ENCODE results near the gene SDK1.

The SDK1 gene

DNA sequence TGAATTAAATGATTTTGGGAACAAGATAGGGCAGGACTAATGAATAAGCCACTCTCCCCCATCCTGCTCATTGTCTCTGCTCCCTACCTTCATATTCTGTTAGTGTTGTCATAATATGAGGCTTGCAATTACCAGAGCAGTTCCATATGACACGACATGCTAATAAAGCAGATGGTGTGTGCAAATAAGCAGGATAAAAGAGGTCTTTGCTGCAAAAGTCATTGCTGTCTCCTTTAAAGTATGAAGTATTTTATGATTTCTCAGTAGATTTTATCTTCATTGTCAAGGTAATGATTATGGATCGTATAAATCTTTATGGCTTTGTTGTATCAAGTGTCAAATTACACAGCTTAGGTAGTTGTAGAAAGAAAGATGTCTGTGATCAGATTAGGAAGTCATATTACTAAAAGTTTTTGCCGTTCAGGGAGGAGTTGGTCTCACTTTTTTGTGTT lies 114.8 kb downstream of the SDK1 start:
- DNase-seq: no peak

DNA sequence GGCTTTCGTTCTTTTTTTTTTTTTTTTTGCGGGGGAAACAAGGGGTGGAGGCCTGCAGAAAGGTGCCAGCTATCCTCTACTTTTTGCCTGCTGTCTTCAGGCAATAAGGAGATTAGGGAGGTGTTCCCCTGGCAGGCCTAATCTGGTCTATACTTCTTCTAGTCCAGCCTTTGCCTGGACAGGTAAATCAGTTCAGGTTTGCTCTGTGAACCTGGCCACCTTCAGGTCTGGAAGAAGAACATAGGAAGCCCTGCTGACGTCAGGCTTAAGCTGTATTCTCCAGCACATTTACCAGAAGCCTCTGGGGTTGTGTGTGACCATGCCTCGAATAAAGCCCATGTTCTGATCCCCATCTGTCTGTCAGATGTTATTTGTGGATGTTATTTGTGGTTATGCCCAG lies 115.4 kb downstream of the SDK1 start:
- no peak for DNase-seq

DNA sequence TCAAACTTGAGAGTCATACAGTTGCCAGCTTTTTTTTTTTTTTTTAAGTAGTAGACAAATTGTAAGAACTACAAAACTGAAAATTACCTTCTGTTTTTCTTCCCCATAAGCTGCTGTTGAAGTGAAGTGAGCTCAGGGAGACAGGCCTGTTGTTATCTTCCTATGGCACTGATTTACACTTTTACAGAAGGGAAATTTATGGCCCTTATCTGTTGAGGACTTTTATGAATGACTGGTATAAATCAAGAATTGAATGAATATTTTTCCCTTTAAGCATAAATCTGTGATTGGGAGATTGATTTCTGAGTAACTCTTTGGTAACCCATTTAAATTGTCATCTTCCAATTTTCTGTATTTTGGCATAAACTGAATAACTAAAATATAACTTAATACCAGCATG lies 124.0 kb downstream of the SDK1 start:
- no peak for DNase-seq

DNA sequence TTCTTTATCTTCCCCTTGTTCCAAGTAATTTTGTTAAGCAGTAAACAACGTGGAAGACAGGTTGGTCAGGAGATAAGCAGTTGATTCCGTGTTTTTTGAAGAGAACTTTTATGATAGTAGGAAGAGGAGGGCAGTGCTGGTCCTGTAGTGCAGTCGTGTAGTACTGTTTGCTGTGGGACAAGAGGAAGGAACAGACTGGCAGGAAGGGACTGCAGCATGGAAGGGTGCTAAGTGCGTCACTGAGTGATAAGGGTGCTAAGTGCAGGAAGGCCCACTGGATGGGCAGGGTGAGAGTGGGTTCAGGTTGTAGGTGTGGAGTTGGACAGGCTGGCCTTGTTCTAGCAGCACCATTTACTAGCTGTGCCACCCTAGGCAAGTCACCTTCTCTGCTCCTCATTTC lies 125.0 kb downstream of the SDK1 start:
- DNase-seq: no peak

DNA sequence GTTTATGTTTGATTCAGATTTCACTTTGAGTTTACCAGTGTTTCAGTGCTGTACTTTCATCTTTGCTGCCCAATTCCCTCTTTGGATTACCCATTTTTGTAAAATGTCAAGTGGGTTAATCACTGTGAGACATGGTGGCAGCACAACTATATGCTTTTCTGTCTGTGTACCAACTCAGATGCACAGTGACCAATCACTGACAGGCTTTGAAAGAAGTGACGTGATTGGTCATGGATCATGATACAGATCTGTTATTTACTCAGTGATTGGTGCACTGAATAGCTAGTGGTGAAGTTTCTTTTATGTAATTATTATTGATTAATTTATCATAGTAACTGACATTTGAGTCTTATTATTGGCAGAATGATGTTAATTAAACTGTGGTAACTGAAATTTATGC lies 126.9 kb downstream of the SDK1 start:
- no peak for DNase-seq

DNA sequence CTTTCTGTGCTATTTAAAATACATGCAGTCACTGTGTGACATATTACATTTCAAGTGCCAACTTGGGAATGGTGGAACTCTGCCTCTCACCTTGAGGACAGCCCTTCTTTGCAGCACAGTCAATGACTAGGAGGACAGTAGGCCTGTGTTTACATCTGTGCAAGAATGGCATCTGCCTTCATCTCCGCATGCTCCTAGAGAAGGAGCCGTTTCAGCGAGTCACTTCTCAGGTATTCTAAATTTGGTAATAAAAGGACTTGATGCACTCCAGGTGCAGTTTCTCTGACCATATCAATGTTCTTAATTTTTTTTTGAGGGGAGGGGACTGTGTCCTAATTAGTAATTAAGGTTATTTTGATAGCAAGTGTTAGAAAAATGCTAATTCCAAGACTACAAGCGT lies 128.9 kb downstream of the SDK1 start:
- DNase-seq: no peak

DNA sequence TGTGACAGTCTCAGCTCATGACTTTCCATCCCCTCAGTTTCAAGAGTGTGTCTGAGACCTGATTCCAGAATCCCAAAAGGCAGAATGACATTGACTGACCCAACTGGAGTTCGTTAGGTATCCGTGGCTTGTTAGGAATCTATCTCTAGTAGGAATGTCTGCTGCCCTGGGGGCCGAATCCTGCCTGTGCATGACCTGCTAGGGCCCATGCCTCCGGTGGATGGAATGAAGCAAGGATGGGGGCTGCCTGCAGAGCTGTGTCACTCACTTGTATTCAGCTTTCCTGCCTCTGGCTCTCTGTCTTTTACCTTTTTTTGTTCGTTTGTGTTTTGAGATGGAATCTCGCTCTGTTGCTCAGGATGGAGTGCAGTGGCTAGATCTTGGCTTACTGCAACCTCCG lies 129.5 kb downstream of the SDK1 start:
- DNase-seq: no peak

DNA sequence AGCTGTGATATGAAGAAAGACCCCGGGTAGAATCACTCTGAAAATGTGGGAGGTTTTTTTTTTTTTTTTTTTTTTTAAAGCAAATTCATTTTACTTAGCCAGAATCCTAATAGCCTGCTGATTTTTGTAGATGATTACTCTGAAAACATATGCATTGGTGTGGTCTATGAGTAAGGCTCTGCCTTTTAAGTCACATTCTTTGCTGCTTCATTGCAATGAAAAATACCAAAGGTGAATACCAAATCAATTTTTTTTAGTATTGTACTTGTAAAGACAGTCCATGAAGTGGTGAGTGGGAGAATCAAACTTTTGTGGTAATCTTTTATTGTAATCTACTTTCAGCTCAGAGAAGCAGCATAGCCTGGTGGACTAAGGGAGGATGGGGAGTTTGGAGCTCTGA lies 130.3 kb downstream of the SDK1 start:
- DNase-seq: no peak

DNA sequence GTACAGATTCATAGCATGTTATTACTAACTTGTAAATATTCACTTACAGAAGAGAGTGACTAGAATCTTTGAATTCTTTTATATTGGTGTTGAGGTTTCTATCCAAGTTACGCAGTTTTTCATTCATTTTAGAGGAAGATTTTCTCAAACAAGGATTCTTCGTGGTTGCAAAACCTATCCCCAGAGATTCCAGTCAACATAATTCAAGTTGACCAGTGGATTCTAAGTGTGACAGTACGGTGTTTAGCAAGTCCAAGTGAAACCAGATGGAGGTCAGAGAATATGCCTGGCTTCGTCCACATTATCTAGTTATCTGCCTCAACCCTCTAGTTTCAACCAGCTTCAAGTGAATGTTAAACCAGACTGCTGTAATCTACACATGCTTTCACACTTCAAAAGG lies 131.9 kb downstream of the SDK1 start:
- DNase-seq: no peak

DNA sequence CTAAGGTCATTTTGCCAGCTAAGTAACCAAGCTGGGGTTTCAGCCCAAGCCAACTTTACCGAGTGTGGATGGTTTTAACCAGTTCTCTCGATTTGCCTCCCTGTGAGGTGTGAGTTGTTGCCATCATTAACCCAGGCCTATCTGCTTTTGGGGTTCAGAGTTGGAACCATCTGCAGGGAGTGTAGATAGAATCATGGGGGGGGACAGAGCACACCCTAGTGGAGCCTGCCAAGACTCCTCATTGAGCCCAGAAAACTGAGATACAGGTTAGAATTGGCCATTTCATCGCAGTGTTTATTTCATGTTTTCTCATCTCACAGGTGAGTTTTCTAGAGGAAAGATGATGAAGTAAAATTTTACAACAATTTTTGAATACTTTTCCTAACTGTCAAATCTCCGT lies 133.6 kb downstream of the SDK1 start:
- DNase-seq: no peak

DNA sequence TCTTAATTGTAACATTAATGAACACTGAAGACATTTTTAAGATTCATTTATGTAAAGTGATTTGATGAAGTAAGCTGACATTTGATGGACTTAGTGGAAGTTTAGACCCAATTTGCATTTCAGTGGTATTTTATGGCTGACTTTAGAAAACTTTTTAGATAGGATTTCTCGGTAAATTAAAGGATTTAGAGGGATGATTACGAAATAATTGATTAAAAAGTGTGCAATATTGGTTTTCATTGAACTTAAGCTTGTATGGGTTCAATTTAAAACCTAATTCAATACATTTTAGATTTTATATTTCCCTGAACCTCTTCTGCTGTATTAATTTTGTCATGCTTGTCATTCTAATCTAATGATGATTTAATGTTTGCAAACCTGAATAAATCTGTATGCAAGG lies 135.1 kb downstream of the SDK1 start:
- DNase-seq: no peak

DNA sequence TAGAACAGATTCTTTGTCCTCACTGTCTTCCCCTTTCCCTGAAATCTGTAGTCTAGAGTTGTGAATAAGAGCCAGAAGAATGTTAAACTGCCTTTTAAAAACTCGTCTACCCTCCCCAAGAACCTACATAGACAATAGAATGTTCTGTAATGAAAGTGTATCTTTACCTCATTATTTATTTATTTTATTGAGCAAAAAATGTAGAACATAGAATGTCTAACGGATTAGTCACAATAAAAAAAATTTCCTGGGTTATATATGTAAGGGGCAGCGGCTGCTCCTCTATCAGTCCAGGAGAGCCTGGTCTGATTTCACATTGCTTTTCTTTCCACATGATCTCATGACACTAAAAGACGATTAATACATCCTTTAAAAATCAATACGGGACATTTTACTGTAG lies 135.7 kb downstream of the SDK1 start:
- no peak for DNase-seq

DNA sequence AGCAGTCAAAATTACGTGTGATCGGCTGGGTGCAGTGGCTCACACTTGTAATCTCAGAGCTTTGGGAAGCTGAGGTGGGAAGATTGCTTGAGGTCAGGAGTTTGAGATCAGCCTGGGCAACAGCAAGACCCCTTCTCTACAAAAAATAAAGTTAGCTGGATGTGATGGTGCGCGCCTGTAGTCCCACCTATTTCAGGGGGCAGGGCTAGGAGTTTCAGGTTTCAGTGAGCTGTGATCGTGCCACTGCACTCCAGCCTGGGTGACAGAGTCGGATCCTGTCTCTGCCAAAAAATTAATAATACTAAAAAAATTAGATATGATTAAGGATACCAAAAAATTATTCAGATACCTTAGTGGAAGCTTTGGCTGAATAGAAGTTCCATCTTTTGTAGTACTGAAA lies 136.4 kb downstream of the SDK1 start:
- DNase-seq: no peak

DNA sequence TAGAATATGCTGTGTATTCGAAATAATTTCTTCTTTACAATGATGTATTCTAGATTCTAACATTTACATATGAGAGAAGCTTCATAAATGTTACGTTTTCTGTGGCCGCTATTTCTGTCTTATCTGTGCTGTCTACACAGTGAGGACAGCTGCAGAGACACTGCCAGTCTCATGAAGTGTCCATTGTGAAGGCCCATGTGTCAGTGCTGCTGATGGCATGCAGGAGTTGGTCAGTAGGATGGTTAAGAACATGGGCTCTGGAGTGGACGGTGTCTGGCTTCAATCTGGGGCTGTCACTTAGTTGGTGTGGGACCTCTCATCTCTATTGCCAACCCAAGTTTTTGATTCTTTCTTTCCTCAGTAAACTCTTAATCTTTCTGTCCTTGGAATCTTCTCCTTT lies 137.3 kb downstream of the SDK1 start:
- DNase-seq: no peak

DNA sequence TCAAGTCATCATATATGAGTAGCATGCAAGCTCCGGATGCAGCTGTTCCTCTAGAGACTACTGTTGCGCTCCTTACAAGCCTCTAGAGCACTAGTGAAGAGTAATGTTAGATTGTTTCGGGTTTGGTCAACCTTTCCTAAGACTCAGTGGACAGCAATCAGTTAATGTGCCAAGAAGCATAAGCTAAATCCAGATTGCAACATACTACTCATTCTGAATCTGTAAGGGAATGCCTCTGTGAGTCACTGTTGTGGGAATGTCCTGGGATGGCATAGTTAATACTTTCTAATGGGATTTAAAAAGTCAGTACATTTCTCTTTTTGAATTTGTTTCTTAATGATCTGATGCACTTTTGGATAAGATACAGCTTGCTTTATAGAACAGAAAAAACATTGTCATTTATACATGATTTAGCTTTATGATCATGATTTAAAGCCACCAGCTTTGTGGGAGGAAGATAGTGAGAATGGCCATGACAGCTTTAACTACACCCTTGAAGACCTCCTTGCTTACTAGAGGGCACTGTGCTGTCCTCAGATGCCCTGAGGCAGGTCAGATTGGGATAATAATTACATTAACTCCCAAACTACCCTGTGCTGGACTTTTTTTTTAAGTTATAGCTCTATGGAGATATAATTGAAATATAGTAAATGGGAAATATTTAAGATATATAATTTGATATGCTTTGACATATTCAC lies 138.4 kb downstream of the SDK1 start:
- no peak for DNase-seq

DNA sequence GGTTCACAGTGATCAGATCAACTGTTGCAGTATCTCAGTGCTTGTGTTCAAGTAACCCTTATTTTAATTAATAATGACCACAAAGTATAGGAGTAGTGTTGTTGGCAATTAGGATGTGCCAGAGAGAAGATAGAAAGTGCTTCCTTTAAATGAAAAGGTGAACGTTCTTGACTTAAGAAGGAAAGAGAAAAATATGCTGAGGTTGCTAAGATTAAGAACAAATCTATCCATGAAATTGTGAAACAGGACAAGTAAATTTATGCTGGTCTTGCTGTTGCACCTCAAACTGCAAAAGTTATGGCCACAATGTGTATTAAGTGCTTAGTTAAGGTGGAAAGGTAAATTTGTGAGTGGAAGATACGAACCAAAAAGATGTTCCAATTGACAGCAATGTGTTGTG lies 139.5 kb downstream of the SDK1 start:
- DNase-seq: no peak

DNA sequence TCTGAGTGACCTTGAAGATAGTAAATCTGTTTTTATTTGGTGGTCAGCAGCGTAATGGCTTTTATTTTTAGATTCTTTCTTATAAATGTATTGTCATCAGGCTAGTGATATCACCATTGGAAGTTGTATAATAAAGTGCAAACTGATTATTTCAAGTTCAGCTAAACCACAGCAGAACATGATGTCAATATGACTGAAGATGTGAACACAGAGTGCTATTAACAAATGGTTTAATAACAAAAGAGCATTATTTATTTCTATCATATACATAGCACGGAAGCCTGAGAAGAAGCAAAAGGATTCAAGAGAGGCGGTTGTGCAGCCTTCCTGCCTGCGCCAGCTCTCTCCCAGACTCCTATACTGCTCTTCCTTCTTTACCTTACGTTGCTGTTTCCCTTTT lies 142.7 kb downstream of the SDK1 start:
- no peak for DNase-seq

DNA sequence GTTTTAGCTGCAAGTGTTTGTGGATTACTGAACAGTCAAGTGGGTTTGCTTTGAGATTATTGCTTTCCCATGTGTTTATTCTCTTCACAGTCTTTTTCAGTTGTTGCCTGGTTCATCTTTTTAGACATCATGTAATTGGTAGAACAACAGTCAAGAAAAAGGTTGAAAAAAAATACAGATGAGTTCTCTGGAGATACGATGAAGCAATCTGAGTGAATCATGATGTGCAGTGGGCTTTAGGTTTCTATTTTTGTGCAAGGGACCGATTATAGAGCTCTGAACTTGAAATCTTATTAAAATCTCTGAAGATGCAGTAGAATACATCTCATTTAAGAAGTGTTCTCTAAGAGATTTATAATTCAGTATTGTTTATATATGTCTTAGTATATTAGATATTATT lies 145.7 kb downstream of the SDK1 start:
- no peak for DNase-seq

DNA sequence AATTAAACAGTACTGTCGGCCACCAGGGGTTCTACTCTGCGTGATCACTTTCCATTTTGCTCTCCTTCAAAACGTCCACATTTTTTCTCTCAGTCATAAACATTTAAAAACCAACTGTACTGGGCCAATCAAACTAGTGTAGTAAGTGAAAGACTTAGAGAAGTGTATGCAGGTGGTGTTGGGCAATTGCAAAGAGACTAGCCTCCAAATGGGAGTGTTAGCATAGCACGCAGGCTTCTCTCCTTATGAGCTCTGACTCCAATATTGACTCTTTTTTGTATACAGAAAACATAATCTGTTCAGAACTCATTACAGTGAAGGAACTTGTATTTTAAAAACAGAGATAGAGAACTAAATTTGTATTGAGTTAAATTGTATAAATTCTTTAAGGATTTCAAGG lies 150.6 kb downstream of the SDK1 start:
- no peak for DNase-seq

DNA sequence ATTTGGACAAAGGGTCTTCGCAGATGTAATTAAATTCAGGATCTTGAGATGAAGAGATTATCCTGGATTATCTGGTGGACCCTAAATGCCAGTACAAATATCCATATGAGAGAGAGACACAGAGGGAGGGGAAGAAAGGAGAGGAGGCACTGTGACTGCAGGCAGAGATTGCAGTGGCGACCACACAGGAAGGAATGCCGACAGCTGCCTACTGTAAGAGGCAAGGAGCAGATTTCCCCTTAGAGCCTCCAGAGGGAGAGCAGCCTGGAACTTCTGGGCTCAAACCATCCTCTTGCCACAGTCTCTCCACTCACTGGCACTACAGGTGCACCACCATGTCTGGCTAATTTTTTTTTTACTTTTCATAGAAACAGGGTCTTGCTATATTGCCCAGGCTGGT lies 152.3 kb downstream of the SDK1 start:
- DNase-seq: no peak

DNA sequence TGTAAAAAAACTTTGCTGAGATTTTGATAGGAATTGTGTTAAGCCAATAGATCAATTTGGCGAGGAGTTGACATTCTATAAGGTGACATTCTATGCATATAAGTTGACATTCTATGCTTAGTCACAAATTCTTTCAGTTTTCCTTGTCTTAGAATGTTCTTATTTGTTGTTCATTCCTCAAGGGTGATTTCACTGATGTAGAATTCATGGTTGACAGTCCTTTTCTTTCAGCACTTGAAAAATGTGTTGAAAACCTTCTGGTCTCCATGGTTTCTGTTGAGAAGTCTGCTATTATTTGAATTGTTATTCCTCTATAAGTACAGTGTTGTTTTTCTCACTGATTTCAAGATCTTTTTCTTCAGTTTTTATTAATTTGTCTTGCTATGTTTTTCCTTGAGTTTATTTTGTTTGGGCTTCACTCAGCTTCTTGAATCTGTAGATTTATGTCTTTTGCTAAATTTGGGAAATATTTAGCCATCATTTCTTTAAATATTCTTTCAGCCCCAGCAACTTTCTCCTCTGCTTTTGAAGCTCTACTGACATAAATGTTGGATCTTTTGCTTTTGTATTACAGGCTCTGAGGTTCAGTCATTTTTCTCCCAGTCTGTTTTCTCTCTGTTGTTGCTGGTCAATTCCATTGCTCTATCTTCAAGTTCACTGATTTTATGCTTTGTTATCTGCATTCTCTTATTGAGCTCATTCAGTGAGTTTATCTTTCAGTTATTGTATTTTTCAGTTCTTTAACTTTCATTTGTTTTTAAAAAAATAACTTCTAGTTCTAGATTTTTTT lies 154.9 kb downstream of the SDK1 start:
- no peak for DNase-seq

DNA sequence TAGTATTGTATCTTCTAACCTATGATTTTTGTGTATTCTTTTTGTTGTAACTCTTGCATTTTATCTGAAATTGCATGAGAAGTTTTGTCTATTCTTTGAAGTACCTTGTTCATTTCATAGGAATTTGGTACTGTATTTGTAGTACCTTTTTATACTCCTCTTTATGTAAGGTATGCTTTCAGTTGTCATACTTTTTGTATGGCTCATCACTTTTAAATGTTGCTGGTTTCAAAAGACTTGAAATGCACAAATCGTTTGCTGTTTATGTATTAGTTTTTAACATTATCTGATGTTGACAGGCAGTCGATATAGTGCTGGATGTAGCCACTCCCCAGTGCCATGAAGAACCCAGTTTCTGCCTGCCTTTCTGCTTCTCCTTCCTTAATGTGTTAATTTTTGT lies 158.1 kb downstream of the SDK1 start:
- no peak for DNase-seq

DNA sequence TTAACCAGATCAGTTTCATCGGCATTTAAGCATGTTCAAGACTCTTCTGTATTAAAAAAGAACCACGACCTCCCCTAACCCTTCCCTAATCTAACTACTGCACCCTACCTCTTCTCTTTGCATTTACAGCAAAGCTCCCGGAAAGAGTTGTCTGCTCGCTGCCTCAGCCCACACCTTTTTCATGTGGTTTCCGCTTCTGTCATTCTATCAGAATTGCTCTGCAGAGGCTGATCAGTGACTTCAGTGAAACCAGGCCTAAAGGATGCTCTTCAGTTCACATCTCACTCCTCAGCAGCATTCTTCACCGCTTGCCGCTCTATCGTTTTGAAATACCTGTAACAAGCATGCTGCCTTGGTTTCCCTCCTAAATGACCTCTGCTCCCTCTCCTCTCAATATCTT lies 160.9 kb downstream of the SDK1 start:
- no peak for DNase-seq

DNA sequence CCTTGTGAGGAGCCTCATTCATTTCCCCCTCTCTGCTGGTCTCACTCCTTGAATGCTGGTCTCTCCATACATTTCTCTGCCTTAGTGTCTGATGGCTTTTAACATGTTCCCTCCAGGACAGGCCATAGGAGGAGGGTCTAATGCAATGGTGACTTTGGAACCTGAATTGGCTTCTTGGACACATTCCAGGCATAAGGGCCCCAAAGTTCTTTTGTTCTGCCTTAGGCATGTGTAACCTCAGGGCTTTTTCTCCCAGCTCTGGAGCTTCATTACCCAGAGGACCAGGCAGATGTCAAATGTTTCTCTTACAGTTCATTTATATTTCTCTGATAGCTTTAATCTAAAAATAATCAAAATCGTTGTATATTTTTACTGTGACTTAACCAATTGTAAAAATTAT lies 162.6 kb downstream of the SDK1 start:
- no peak for DNase-seq

Data from cerebellar nuclear complex (tissue), 1 donor.